ENCODE results near the gene LGR4. TPM values are rescaled to one million over a fixed set of nuclear protein-coding genes. Genes with fewer than 3 reads are reported as not detected.

LGR4 gene
- total and polyA plus RNA-seq, 10 of the 15 experiments (the other 5 are each of a cell fraction or from before 2014, with no cell fraction given): under 0.01 to 0.64 (median 0.04) TPM; not detected in 5

- TF ChIP-seq ZBTB11 (CRISPR knock-in tag; IDR thresholded peaks at IDR 0.05) (no peak), CREB1 (IDR thresholded peaks at IDR 0.05; ENCODE audit: low read depth) (no peak), IRF5 (IDR thresholded peaks at IDR 0.05; ENCODE audit: borderline replicate concordance) (no peak)
Measured at GRCh38 chr11:27379449-27379848, 93.1 kb downstream of the LGR4 start (continued).

- no TSS peak for BruUV-seq (replicated peaks)
- ChIA-PET RAD21 (ENCODE audit: unreplicated experiment) (interaction anchor here (0.7 kb wide), 1 partner anchor 183 kb away, joined by 4 read pairs; no protein-coding TSS in a partner anchor), POLR2A (interaction anchor here (0.6 kb wide), 1 partner anchor 543 kb away, joined by 3 read pairs; no protein-coding TSS in a partner anchor), SMC1A (ENCODE audit: uncharacterized antibody, unreplicated experiment) (interaction anchor here (0.7 kb wide), 1 partner anchor 118 kb away, joined by 3 read pairs; no protein-coding TSS in a partner anchor), CTCF (interaction anchor here (0.7 to 1.7 kb wide), 4 partner anchors 12 to 278 kb away, joined by 3 to 5 read pairs (median 4); no protein-coding TSS in a partner anchor)
- Histone ChIP-seq H3K4me2 (ENCODE audit: control insufficient read depth, insufficient read depth) (no peak overlapping the region), H3K79me2 (ENCODE audit: control insufficient read depth, insufficient read depth, low read length) (no peaks in the 10 kb centered on the region), H3K27ac (ENCODE audit: control insufficient read depth, insufficient read depth) (no peak overlapping the region), H2AFZ (ENCODE audit: control insufficient read depth, low read depth, low read length) (no peak overlapping the region), H3K36me3 (ENCODE audit: control insufficient read depth in 2 of 2, insufficient read depth in 2 of 2, low read length in 1 of 2) (no peaks in the 10 kb centered on the region), H3K4me1 (ENCODE audit: control insufficient read depth, insufficient read depth, low read length) (no peaks in the 10 kb centered on the region), H3K4me3 (no peak overlapping the region), H3K9ac (ENCODE audit: control insufficient read depth, insufficient read depth, low read length) (no peak overlapping the region), H4K20me1 (ENCODE audit: control insufficient read depth, insufficient read depth) (no peaks in the 10 kb centered on the region), H3K9me3 (replicated peaks; ENCODE audit: control insufficient read depth, insufficient read depth, low read length) (no peaks in the 10 kb centered on the region), H3K27me3 (replicated peaks in 1 of 2; ENCODE audit: control insufficient read depth in 2 of 2, insufficient read depth in 2 of 2, low read length in 1 of 2) (no peaks in the 10 kb centered on the region)
- no peak for TF ChIP-seq POU2F2 (IDR thresholded peaks at IDR 0.05; ENCODE audit: borderline replicate concordance, low read depth, low read length)
- no peak for TF ChIP-seq CEBPB (IDR thresholded peaks at IDR 0.05; ENCODE audit: borderline replicate concordance in 1 of 2, low read depth in 2 of 2, low read length in 2 of 2)
- no peak for TF ChIP-seq ZNF274 (IDR thresholded peaks at IDR 0.05; ENCODE audit: insufficient read depth, insufficient read length)
- intact Hi-C loops (cut with micrococcal nuclease; ENCODE audit: unreplicated experiment) (no loop called here), in situ Hi-C loops (cut with MboI) (no loop called here)
- FAIRE-seq (no peak), ATAC-seq (no peak), DNase-seq (ENCODE audit: low read depth, low spot score) (no peak)
- 94% methylated on average over 2 of the region's 2 CpGs for WGBS (ENCODE audit: insufficient coverage, insufficient replicate concordance, low lambda C conversion rate, missing lambda C conversion rate)
Measured at GRCh38 chr11:27375370-27375769, 97.2 kb downstream of the LGR4 start.

Measured in GM12878 (cell line).